ENCODE results near the gene KLHL42. TPM values are rescaled to one million over a fixed set of nuclear protein-coding genes. Genes with fewer than 3 reads are reported as not detected.

KLHL42 gene
- total and polyA plus RNA-seq, 9 of the 15 experiments (the other 6 are each of a cell fraction or from before 2014, with no cell fraction given), result 1.5 to 11.8 (median 9.6) TPM

DNA sequence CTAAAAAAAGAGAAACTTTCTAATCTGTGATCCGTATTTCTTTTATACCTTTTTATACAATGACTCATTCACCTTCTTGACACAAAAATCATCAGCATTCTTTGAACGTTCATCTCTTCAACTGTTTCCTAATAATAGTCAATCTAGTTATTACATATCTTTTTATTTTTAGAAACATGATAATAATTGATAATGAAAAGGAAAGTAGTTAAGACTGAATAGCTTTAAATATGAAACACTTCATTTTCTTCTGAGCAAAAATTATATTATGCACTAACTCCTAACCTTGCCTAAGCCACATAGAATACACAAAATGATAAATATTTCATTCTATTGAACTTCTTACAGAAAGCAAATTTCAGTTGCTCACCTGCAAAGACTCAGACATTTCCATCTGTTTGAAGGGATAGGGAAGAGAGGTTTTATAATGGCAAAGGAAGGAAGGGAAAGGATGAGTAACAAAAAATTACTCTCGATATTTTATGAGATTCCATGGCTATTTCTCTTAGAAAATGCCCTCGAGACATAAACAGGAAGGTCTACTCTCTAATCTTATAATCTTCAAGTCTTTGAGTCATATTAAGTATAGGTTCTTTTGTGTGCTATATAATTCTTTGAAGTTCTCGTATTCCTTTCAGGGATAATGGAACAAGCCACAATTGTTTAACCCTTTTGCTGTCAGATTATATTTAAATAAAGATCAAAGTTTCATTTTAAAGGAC is 7.5 kb upstream of the KLHL42 start:
- ATAC-seq (no peak), DNase-seq (ENCODE audit: extremely low read depth in 1 of 4, low spot score in 3 of 4) (no peak), FAIRE-seq (no peak)
- Histone ChIP-seq H3K4me2 (ENCODE audit: insufficient read depth, low read length) (no peak overlapping the region), H3K79me2 (ENCODE audit: control insufficient read depth, insufficient read depth, low read length) (no peaks in the 10 kb centered on the region), H2AFZ (ENCODE audit: low read depth, low read length) (no peak overlapping the region), H3K4me1 (replicated peaks in 1 of 2; ENCODE audit: control insufficient read depth in 2 of 2, insufficient read depth in 2 of 2, low read length in 2 of 2) (no peaks in the 10 kb centered on the region; a peak in 1 of 5 replicates), H3K27ac (ENCODE audit: extremely low read depth, low read depth, low read length) (no peak overlapping the region), H3K36me3 (ENCODE audit: control insufficient read depth, insufficient read depth, low read length) (no peaks in the 10 kb centered on the region), H3K9ac (ENCODE audit: insufficient read depth in 1 of 2, low read depth in 2 of 2, low read length in 2 of 2) (no peak overlapping the region), H3K27me3 (ENCODE audit: control insufficient read depth in 2 of 2, insufficient read depth in 2 of 2, low read length in 2 of 2) (no peaks in the 10 kb centered on the region), H4K20me1 (replicated peaks; ENCODE audit: control insufficient read depth, insufficient read depth, low read length) (no peaks in the 10 kb centered on the region), H3K4me3 (no peak overlapping the region), H3K9me1 (ENCODE audit: control insufficient read depth, insufficient read depth, low read length) (no peaks in the 10 kb centered on the region), H3K9me3 (replicated peaks; ENCODE audit: control insufficient read depth, insufficient read depth, low read depth, low read length) (no peaks in the 10 kb centered on the region)
- no TSS peak for BruUV-seq (replicated peaks)
- ChIA-PET CTCF (ENCODE audit: low intra/inter-chr PET ratio) (no interaction called here), POLR2A (interaction anchor here (1.8 kb wide), 1 partner anchor 8 kb away, joined by 8 read pairs; the partner anchor contains the start of genes KLHL42 and MANSC4)
- WGBS (ENCODE audit: insufficient coverage, low coverage, missing lambda C conversion rate), result 12% methylated on average over 5 of the region's 5 CpGs
- TF ChIP-seq REST (IDR thresholded peaks at IDR 0.05; ENCODE audit: borderline replicate concordance) (no peak), REST (CRISPR knock-in tag; IDR thresholded peaks at IDR 0.05; ENCODE audit: low read depth) (no peak), PML (IDR thresholded peaks at IDR 0.05; ENCODE audit: low read length) (no peak), PBX2 (CRISPR knock-in tag; IDR thresholded peaks at IDR 0.05; ENCODE audit: low read depth) (no peak), PBX2 (tag; conservative IDR thresholded peaks at IDR 0.05; ENCODE audit: low read depth) (no peak), E2F3 (CRISPR knock-in tag; IDR thresholded peaks at IDR 0.05) (no peak), ZNF695 (CRISPR knock-in tag; IDR thresholded peaks at IDR 0.05) (no peak), ZBTB1 (CRISPR knock-in tag; IDR thresholded peaks at IDR 0.05; ENCODE audit: borderline replicate concordance, low read depth) (no peak)
- intact Hi-C loops (cut with micrococcal nuclease), result no loop called here
- in situ Hi-C loops (cut with MboI), result no loop called here

Measured in K562 (cell line).